ENCODE data around the gene CPNE7.

GRCh38 chr16:89552913-89553312 lies 22.6 kb upstream of the CPNE7 start:
- TF ChIP-seq EZH2phosphoT487 (IDR thresholded peaks at IDR 0.05; ENCODE audit: borderline replicate concordance) (no peak), CTCF (conservative IDR thresholded peaks at IDR 0.05; ENCODE audit: low read length) (no peak)
